Measurements from ENCODE around the gene CHST5.
"Not testable (repeated sequence)": the region's sequence is repeated elsewhere in the genome, so short reads cannot be mapped to it uniquely, and the experiment has no call there.

DNA sequence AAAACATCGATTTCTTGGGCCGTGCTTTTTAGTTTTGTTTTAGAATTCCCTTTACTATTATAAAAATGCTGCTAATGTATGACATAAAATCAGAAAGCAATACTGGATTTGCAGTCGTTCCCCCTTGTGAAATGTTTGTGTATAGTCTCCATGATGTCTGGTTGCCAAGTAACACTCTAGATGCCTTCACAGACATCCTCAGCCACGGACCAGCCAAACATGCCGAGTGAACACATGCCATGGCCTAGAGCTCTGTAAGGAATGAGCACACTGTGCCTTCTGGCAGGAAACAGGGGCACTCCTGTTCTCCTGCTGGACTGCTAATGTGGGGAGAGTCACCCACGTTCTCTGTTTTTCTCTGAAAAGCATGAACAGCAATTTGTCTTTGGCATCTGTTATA is 34.1 kb downstream of the CHST5 start:
- TF ChIP-seq, protein P1, sequence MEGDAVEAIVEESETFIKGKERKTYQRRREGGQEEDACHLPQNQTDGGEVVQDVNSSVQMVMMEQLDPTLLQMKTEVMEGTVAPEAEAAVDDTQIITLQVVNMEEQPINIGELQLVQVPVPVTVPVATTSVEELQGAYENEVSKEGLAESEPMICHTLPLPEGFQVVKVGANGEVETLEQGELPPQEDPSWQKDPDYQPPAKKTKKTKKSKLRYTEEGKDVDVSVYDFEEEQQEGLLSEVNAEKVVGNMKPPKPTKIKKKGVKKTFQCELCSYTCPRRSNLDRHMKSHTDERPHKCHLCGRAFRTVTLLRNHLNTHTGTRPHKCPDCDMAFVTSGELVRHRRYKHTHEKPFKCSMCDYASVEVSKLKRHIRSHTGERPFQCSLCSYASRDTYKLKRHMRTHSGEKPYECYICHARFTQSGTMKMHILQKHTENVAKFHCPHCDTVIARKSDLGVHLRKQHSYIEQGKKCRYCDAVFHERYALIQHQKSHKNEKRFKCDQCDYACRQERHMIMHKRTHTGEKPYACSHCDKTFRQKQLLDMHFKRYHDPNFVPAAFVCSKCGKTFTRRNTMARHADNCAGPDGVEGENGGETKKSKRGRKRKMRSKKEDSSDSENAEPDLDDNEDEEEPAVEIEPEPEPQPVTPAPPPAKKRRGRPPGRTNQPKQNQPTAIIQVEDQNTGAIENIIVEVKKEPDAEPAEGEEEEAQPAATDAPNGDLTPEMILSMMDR (IDR thresholded peaks at IDR 0.05; ENCODE audit: low read depth, low read length): not testable (repeated sequence)
- TF ChIP-seq EZH2phosphoT487 (IDR thresholded peaks at IDR 0.05; ENCODE audit: low read depth): not testable (repeated sequence)
